Muscle layer of duodenum (tissue), 2 donors: Measurements from ENCODE around the gene CHRM4.

ENCODE experiments used
- H3K27ac ChIP-seq: one replicate; pipeline ENCODE4 v1.7.0; 2013; ENCODE audit warnings: mild to moderate bottlenecking, low read length
- H3K27me3 ChIP-seq: one replicate; pipeline ENCODE4 v1.7.0; 2013; ENCODE audit warnings: low read depth, mild to moderate bottlenecking, control low read depth, low read length
- H3K36me3 ChIP-seq, 2 donors: one replicate each; pipeline ENCODE4 v1.7.0; 2013; ENCODE audit warnings: low read length in 2 of 2, control low read depth in 1 of 2, mild to moderate bottlenecking in 1 of 2; ENCODE audit not compliant: insufficient read depth in 2 of 2, control insufficient read depth in 1 of 2
- H3K4me1 ChIP-seq, 2 donors: one replicate each; pipeline ENCODE4 v1.7.0; 2013; ENCODE audit warnings: low read length in 2 of 2, mild to moderate bottlenecking in 2 of 2, control low read depth in 1 of 2, moderate library complexity in 1 of 2; ENCODE audit not compliant: insufficient read depth in 2 of 2, control insufficient read depth in 1 of 2
- H3K4me3 ChIP-seq, 2 donors: one replicate each; pipeline ENCODE4 v1.7.0; 2013; ENCODE audit warnings: low read length in 2 of 2, low read depth in 1 of 2, mild to moderate bottlenecking in 1 of 2
- H3K9me3 ChIP-seq, 2 donors: one replicate each; pipeline ENCODE4 v1.7.0; 2013; ENCODE audit warnings: low read length in 2 of 2, control low read depth in 1 of 2, mild to moderate bottlenecking in 1 of 2; ENCODE audit not compliant: control insufficient read depth in 1 of 2
- donor health status: healthy.

Gene CHRM4

GRCh38 chr11:46397526-46397925 lies 6.0 kb upstream of the CHRM4 start:
- H3K4me1 ChIP-seq, result peaks cover 0 to 9% of the 10 kb centered on the region in 2 donors
- H3K36me3 ChIP-seq, result peaks cover 21 to 32% of the 10 kb centered on the region in 2 donors
- no peaks in the 10 kb centered on the region for H3K27me3 ChIP-seq
- no peak overlapping the region for H3K4me3 ChIP-seq
- no peak overlapping the region for H3K27ac ChIP-seq
- no peaks in the 10 kb centered on the region for H3K9me3 ChIP-seq

- Histone ChIP-seq H3K9me3 (no peaks in the 10 kb centered on the region), H3K36me3 (peaks cover 17 to 28% of the 10 kb centered on the region in 2 donors), H3K27me3 (peaks cover 24% of the 10 kb centered on the region), H3K4me1 (peaks cover 3 to 37% of the 10 kb centered on the region in 2 donors), H3K4me3 (no peak overlapping the region), H3K27ac (no peak overlapping the region)
Observed at GRCh38 chr11:46393759-46394158, 2.2 kb upstream of the CHRM4 start.

- no peak overlapping the region for H3K27ac ChIP-seq
- H3K4me1 ChIP-seq, result peaks cover 4 to 37% of the 10 kb centered on the region in 2 donors
- peaks cover 17 to 27% of the 10 kb centered on the region in 2 donors for H3K36me3 ChIP-seq
- H3K4me3 ChIP-seq, result no peak overlapping the region
- no peaks in the 10 kb centered on the region for H3K9me3 ChIP-seq
- H3K27me3 ChIP-seq, result peaks cover 29% of the 10 kb centered on the region
Observed at GRCh38 chr11:46393231-46393616, 1.6 kb upstream of the CHRM4 start.

GRCh38 chr11:46392421-46393230 lies 1.1 kb upstream of the CHRM4 start:
- H3K36me3 ChIP-seq, result peaks cover 11 to 21% of the 10 kb centered on the region in 2 donors
- peak overlapping the region in 1 of 2 donors; percentile 63 for H3K4me3 ChIP-seq
- no peaks in the 10 kb centered on the region for H3K9me3 ChIP-seq
- H3K27me3 ChIP-seq, result peaks cover 33% of the 10 kb centered on the region
- H3K4me1 ChIP-seq, result peaks cover 4 to 37% of the 10 kb centered on the region in 2 donors
- H3K27ac ChIP-seq, result no peak overlapping the region

- Histone ChIP-seq H3K36me3 (peaks cover 0 to 6% of the 10 kb centered on the region in 2 donors), H3K27ac (no peak overlapping the region), H3K27me3 (peaks cover 40% of the 10 kb centered on the region), H3K4me3 (no peak overlapping the region), H3K9me3 (no peaks in the 10 kb centered on the region), H3K4me1 (peaks cover 4 to 37% of the 10 kb centered on the region in 2 donors)
Observed at GRCh38 chr11:46391186-46391577, 394 bp downstream of the CHRM4 start.

GRCh38 chr11:46390331-46391171 lies 1.0 kb downstream of the CHRM4 start:
- H3K9me3 ChIP-seq, result no peaks in the 10 kb centered on the region
- H3K36me3 ChIP-seq, result peaks cover 0 to under 1% of the 10 kb centered on the region in 2 donors
- H3K27me3 ChIP-seq, result peaks cover 40% of the 10 kb centered on the region
- H3K4me1 ChIP-seq, result peaks cover 4 to 37% of the 10 kb centered on the region in 2 donors
- peak overlapping the region in 1 of 2 donors; percentile 62 for H3K4me3 ChIP-seq
- no peak overlapping the region for H3K27ac ChIP-seq

GRCh38 chr11:46389450-46390330 lies 1.9 kb downstream of the CHRM4 start:
- H3K27ac ChIP-seq, result no peak overlapping the region
- peaks cover 40% of the 10 kb centered on the region for H3K27me3 ChIP-seq
- H3K4me1 ChIP-seq, result peaks cover 4 to 37% of the 10 kb centered on the region in 2 donors
- no peaks in the 10 kb centered on the region for H3K9me3 ChIP-seq
- H3K4me3 ChIP-seq, result peak overlapping the region; percentile 46 to 62
- H3K36me3 ChIP-seq, result no peaks in the 10 kb centered on the region

- Histone ChIP-seq H3K36me3 (no peaks in the 10 kb centered on the region), H3K4me1 (peaks cover 4 to 37% of the 10 kb centered on the region in 2 donors), H3K4me3 (peak overlapping the region in 1 of 2 donors; percentile 62), H3K9me3 (no peaks in the 10 kb centered on the region), H3K27me3 (peaks cover 40% of the 10 kb centered on the region), H3K27ac (no peak overlapping the region)
Observed at GRCh38 chr11:46388619-46389449, 2.7 kb downstream of the CHRM4 start.

GRCh38 chr11:46387919-46388618 lies 3.5 kb downstream of the CHRM4 start:
- Histone ChIP-seq H3K27me3 (peaks cover 40% of the 10 kb centered on the region), H3K4me1 (peaks cover 4 to 33% of the 10 kb centered on the region in 2 donors), H3K36me3 (no peaks in the 10 kb centered on the region), H3K9me3 (no peaks in the 10 kb centered on the region), H3K27ac (no peak overlapping the region), H3K4me3 (no peak overlapping the region)

GRCh38 chr11:46387456-46387855 lies 4.1 kb downstream of the CHRM4 start:
- H3K4me3 ChIP-seq, result no peak overlapping the region
- no peak overlapping the region for H3K27ac ChIP-seq
- no peaks in the 10 kb centered on the region for H3K9me3 ChIP-seq
- H3K4me1 ChIP-seq, result peaks cover 4 to 33% of the 10 kb centered on the region in 2 donors
- no peaks in the 10 kb centered on the region for H3K36me3 ChIP-seq
- peaks cover 40% of the 10 kb centered on the region for H3K27me3 ChIP-seq
